ENCODE measurements around the gene OSER1. TPM values are rescaled to one million over a fixed set of nuclear protein-coding genes. Genes with fewer than 3 reads are reported as not detected.
"Not testable (repeated sequence)": the region's sequence is repeated elsewhere in the genome, so short reads cannot be mapped to it uniquely, and the experiment has no call there.

Gene OSER1
- total RNA-seq, 2 experiments from 2014 or later, result 172 TPM

DNA sequence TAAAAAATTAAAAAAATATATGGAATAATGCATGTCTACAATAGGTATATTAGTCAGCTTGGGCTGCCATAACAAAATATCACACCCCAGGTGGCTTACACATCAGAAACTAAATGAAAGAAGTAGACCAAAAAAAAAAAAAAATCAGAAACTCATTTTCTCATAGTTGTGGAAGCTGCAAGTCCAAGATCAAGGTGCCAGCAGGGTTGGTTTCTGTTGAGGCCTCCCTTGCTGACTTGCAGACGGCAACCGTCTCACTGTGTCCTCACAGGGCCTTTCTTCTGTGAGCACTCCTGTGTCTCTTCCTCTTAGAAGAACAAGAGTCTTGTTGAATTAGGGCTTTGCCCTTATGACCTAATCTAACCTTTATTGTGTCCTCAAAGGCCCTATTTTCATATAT lies 25.1 kb upstream of the OSER1 start:
- no peaks in the 10 kb centered on the region for H3K9me3 Mint-ChIP-seq
- ChIA-PET POLR2A (interaction anchor here (0.6 to 1.1 kb wide), 2 partner anchors 17 to 27 kb away, joined by 3 to 4 read pairs; no protein-coding TSS in a partner anchor), CTCF (no interaction called here)
- TF ChIP-seq, protein P1, sequence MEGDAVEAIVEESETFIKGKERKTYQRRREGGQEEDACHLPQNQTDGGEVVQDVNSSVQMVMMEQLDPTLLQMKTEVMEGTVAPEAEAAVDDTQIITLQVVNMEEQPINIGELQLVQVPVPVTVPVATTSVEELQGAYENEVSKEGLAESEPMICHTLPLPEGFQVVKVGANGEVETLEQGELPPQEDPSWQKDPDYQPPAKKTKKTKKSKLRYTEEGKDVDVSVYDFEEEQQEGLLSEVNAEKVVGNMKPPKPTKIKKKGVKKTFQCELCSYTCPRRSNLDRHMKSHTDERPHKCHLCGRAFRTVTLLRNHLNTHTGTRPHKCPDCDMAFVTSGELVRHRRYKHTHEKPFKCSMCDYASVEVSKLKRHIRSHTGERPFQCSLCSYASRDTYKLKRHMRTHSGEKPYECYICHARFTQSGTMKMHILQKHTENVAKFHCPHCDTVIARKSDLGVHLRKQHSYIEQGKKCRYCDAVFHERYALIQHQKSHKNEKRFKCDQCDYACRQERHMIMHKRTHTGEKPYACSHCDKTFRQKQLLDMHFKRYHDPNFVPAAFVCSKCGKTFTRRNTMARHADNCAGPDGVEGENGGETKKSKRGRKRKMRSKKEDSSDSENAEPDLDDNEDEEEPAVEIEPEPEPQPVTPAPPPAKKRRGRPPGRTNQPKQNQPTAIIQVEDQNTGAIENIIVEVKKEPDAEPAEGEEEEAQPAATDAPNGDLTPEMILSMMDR (IDR thresholded peaks at IDR 0.05), result no peak
- no peak overlapping the region for H3K27ac ChIP-seq (ENCODE audit: low read depth in 1 of 2, low read length in 2 of 2)
- H3K4me3 Mint-ChIP-seq, result no peak overlapping the region
- H3K27ac Mint-ChIP-seq, result no peak overlapping the region
- H3K9me3 ChIP-seq (ENCODE audit: control insufficient read depth in 1 of 2, insufficient read depth in 1 of 2, low read length in 2 of 2), result no peaks in the 10 kb centered on the region
- peaks cover 4% of the 10 kb centered on the region for H3K4me1 ChIP-seq (ENCODE audit: insufficient read depth, low read length)
- intact Hi-C loops (cut with DNase I, micrococcal nuclease), result no loop called here
- DNase-seq (no peak), ATAC-seq (ENCODE audit: poor library complexity) (no peak)
- no peak overlapping the region for H3K4me3 ChIP-seq (ENCODE audit: low read length)
- H3K36me3 ChIP-seq (ENCODE audit: insufficient read depth, low read length), result no peaks in the 10 kb centered on the region
- no peaks in the 10 kb centered on the region for H3K27me3 Mint-ChIP-seq
- H3K36me3 Mint-ChIP-seq (ENCODE audit: low read depth), result no peaks in the 10 kb centered on the region
- no peaks in the 10 kb centered on the region for H3K4me1 Mint-ChIP-seq (ENCODE audit: low read depth)
- no peaks in the 10 kb centered on the region for H3K27me3 ChIP-seq (ENCODE audit: control insufficient read depth in 1 of 2, insufficient read depth in 2 of 2, low read length in 2 of 2)

GRCh38 chr20:44234566-44235317 lies 24.2 kb upstream of the OSER1 start:
- ChIA-PET POLR2A (interaction anchor here (0.6 to 1.1 kb wide), 2 partner anchors 16 to 26 kb away, joined by 3 to 4 read pairs; no protein-coding TSS in a partner anchor), CTCF (no interaction called here)
- Mint-ChIP-seq H3K36me3 (ENCODE audit: low read depth) (no peaks in the 10 kb centered on the region), H3K9me3 (no peaks in the 10 kb centered on the region), H3K4me1 (ENCODE audit: low read depth) (no peaks in the 10 kb centered on the region), H3K27ac (no peak overlapping the region), H3K4me3 (no peak overlapping the region), H3K27me3 (no peaks in the 10 kb centered on the region)
- H3K27ac ChIP-seq (ENCODE audit: low read depth in 1 of 2, low read length in 2 of 2), result no peak overlapping the region
- no peaks in the 10 kb centered on the region for H3K36me3 ChIP-seq (ENCODE audit: insufficient read depth, low read length)
- no peak overlapping the region for H3K4me3 ChIP-seq (ENCODE audit: low read length)
- H3K27me3 ChIP-seq (ENCODE audit: control insufficient read depth in 1 of 2, insufficient read depth in 2 of 2, low read length in 2 of 2), result no peaks in the 10 kb centered on the region
- intact Hi-C loops (cut with DNase I, micrococcal nuclease), result no loop called here
- no peaks in the 10 kb centered on the region for H3K9me3 ChIP-seq (ENCODE audit: control insufficient read depth in 1 of 2, insufficient read depth in 1 of 2, low read length in 2 of 2)
- no peak for ATAC-seq (ENCODE audit: poor library complexity)
- H3K4me1 ChIP-seq (ENCODE audit: insufficient read depth, low read length), result peaks cover 4% of the 10 kb centered on the region
- no peak for DNase-seq
- TF ChIP-seq, protein P1 (IDR thresholded peaks at IDR 0.05), result no peak

DNA sequence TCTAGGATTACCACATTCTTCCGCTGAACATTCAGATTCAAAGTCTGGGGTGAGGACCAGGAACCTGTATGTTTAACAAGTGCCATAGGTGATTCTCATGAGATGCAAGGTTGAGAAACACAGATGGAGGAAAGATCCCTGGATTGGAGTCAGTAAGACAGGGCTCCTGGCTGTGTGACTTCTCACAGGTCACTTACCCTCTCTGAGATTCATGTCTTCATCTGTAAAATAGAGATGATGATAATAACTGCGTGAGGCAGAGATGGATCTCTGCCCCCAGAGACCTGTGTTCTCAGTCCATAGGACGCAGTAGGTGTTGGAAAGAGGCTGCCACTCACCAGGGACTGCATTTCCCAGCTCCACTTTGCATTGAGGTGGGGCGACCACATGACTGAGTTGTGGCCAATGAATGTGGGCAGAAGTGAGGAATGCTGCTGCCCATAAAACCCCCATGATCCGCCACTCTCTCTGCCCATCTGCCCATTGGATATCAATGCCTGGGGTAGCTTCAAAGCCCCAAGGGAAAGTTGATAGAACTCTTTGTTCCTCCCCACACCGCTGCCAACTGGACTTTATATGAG lies 23.0 kb upstream of the OSER1 start:
- Histone ChIP-seq H3K4me3 (ENCODE audit: low read length) (no peak overlapping the region), H3K9me3 (ENCODE audit: control insufficient read depth in 1 of 2, insufficient read depth in 1 of 2, low read length in 2 of 2) (no peaks in the 10 kb centered on the region), H3K36me3 (ENCODE audit: insufficient read depth, low read length) (no peaks in the 10 kb centered on the region), H3K27ac (ENCODE audit: low read depth in 1 of 2, low read length in 2 of 2) (no peak overlapping the region), H3K27me3 (ENCODE audit: control insufficient read depth in 1 of 2, insufficient read depth in 2 of 2, low read length in 2 of 2) (no peaks in the 10 kb centered on the region), H3K4me1 (ENCODE audit: insufficient read depth, low read length) (peaks cover 4% of the 10 kb centered on the region)
- no peak overlapping the region for H3K4me3 Mint-ChIP-seq
- no peak for DNase-seq
- H3K36me3 Mint-ChIP-seq (ENCODE audit: low read depth), result no peaks in the 10 kb centered on the region
- no peaks in the 10 kb centered on the region for H3K27me3 Mint-ChIP-seq
- H3K4me1 Mint-ChIP-seq (ENCODE audit: low read depth), result no peaks in the 10 kb centered on the region
- TF ChIP-seq, protein P1 (IDR thresholded peaks at IDR 0.05), result no peak
- CTCF ChIA-PET, result no interaction called here
- POLR2A ChIA-PET, result no interaction called here
- H3K9me3 Mint-ChIP-seq, result no peaks in the 10 kb centered on the region
- no peak overlapping the region for H3K27ac Mint-ChIP-seq
- no peak for ATAC-seq (ENCODE audit: poor library complexity)
- intact Hi-C loops (cut with DNase I, micrococcal nuclease), result no loop called here

GRCh38 chr20:44232469-44232856 lies 21.9 kb upstream of the OSER1 start:
- intact Hi-C loops (cut with DNase I, micrococcal nuclease); H3K9me3 ChIP-seq (ENCODE audit: control insufficient read depth in 1 of 2, insufficient read depth in 1 of 2, low read length in 2 of 2); H3K27ac ChIP-seq (ENCODE audit: low read depth in 1 of 2, low read length in 2 of 2); H3K4me3 Mint-ChIP-seq; H3K4me1 ChIP-seq (ENCODE audit: insufficient read depth, low read length); H3K36me3 Mint-ChIP-seq (ENCODE audit: low read depth); H3K4me1 Mint-ChIP-seq (ENCODE audit: low read depth); H3K36me3 ChIP-seq (ENCODE audit: insufficient read depth, low read length); ATAC-seq (ENCODE audit: poor library complexity); DNase-seq; H3K27me3 ChIP-seq (ENCODE audit: control insufficient read depth in 1 of 2, insufficient read depth in 2 of 2, low read length in 2 of 2); H3K27ac Mint-ChIP-seq; POLR2A ChIA-PET; H3K4me3 ChIP-seq (ENCODE audit: low read length); CTCF ChIA-PET; H3K9me3 Mint-ChIP-seq; H3K27me3 Mint-ChIP-seq: not testable (repeated sequence)
